Measurements from ENCODE around the gene IL20RA.

DNA sequence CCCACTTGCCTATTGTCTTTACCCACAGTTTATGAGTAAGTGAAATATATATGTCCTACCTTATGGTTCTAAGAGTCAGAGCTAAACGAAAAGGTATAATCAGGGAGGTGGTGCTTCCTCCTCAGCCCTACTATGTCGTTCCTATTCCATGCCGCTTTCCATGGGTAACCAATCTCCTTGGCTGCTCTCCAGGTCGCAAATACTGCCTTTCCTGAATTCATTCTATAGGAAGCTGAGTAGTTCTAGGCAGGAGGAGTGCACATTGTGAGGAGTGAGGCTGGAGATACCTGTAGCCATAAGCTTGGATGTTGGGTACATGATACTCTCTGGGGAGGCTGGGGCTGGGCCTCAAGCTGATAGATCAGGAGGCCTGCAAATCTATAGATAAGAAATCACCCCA, 5.8 kb downstream of the IL20RA start:
- TF ChIP-seq CTCF (IDR thresholded peaks at IDR 0.05) (no peak), POLR2A (IDR thresholded peaks at IDR 0.05) (no peak)

Data from ovary (tissue), 3 donors.